HCT116 (cell line): ENCODE data around the gene TICAM1. TPM values are rescaled to one million over a fixed set of nuclear protein-coding genes. Genes with fewer than 3 reads are reported as not detected.

Source experiments
- ATAC-seq: fragments of 200-7000 bp; cut with Tn5 transposase; 2 replicates; pipeline ENCODE4 v1.9.1; 2020; ENCODE audit warnings: mild to moderate bottlenecking, moderate library complexity
- BruUV-seq: library from RNA; stranded (reverse); fragments of 400-500 nt; replicated peaks from 2 replicates; lab custom pipeline; 2021; lab: Mats Ljungman, UMichigan
- CTCF ChIA-PET: fragments of 300-600 bp; sonication (Branson Sonifier 250); formaldehyde crosslinking; loops from one replicate; lab custom pipeline; 2021; ENCODE audit warnings: antibody characterized with exemption; lab: Charles Lee
- POLR2A ChIA-PET: fragments of 300-600, 350-600 bp; sonication (Branson Sonifier 250); formaldehyde crosslinking; loops from one replicate; lab custom pipeline; 2021; ENCODE audit warnings: antibody characterized with exemption; lab: Charles Lee
- RAD21 ChIA-PET, 2 experiments: fragments of 300-600 bp; sonication (Branson Sonifier 250); formaldehyde crosslinking; loops; one replicate each; lab custom pipeline; 2023; ENCODE audit warnings: low total read pairs in 2 of 2; ENCODE audit not compliant: uncharacterized antibody in 2 of 2, unreplicated experiment in 2 of 2, low non-redundant PET in 1 of 2; lab: Charles Lee
- DNase-seq: peaks from one replicate; pipeline ENCODE4 v3.0.0-alpha.2; 2010; ENCODE audit warnings: low read depth, low spot score
- H2AFZ ChIP-seq: fragments of 200-600 bp; shearing (Covaris generic), sonication (generic); 2 replicates; pipeline ENCODE4 v1.6.1; 2017; ENCODE audit warnings: low read depth, mixed run types, mixed read lengths, antibody characterized with exemption, low read length; ENCODE audit not compliant: poor library complexity, severe bottlenecking
- H3K27ac ChIP-seq: 2 replicates; pipeline ENCODE4 v1.5.1; 2012; ENCODE audit warnings: low read depth, low read length
- H3K27me3 ChIP-seq: fragments of 200-600 bp; sonication (generic); 2 replicates; pipeline ENCODE4 v1.6.1; 2016; ENCODE audit warnings: mixed run types, low read length, mixed read lengths; ENCODE audit not compliant: insufficient read depth
- H3K36me3 ChIP-seq, 2 experiments: fragments of 200-500 bp in 1 of 2; fragments of 200-600 bp in 1 of 2; sonication (Bioruptor generic) in 1 of 2; sonication (generic) in 1 of 2; 2 replicates each; pipeline versions ENCODE4 v1.5.1 to v1.6.1; 2014 to 2016; ENCODE audit warnings: low read length in 2 of 2, inconsistent platforms in 1 of 2, mixed read lengths in 1 of 2, mixed run types in 1 of 2; ENCODE audit not compliant: insufficient read depth in 2 of 2, control insufficient read depth in 1 of 2
- H3K4me1 ChIP-seq, 2 experiments: fragments of 200-600 bp in 1 of 2; sonication (generic) in 1 of 2; 2 replicates each; pipeline versions ENCODE4 v1.5.1 to v1.6.1; 2012 to 2017; ENCODE audit warnings: low read length in 2 of 2, inconsistent platforms in 1 of 2, mild to moderate bottlenecking in 1 of 2, mixed read lengths in 1 of 2, mixed run types in 1 of 2, moderate library complexity in 1 of 2; ENCODE audit not compliant: insufficient read depth in 2 of 2, control insufficient read depth in 1 of 2
- H3K4me2 ChIP-seq: fragments of 200-600 bp; sonication (generic); 2 replicates; pipeline ENCODE4 v1.6.1; 2017; ENCODE audit warnings: mixed run types, low read length, mixed read lengths
- H3K4me3 ChIP-seq, 2 experiments: fragments of 200-600 bp in 1 of 2; sonication (generic) in 1 of 2; replicated peaks in 1 of 2; 2 replicates each; pipeline ENCODE4 v1.5.1; 2011 to 2016; ENCODE audit warnings: low read length in 2 of 2, control low read depth in 1 of 2, low read depth in 1 of 2, mild to moderate bottlenecking in 1 of 2, mixed read lengths in 1 of 2, mixed run types in 1 of 2
- H3K79me2 ChIP-seq: fragments of 200-600 bp; sonication (generic); 2 replicates; pipeline ENCODE4 v1.6.1; 2017; ENCODE audit warnings: mild to moderate bottlenecking, mixed run types, low read length, moderate library complexity, mixed read lengths; ENCODE audit not compliant: insufficient read depth
- H3K9ac ChIP-seq: fragments of 200-600 bp; sonication (generic); 2 replicates; pipeline ENCODE4 v1.6.1; 2016; ENCODE audit warnings: low read length, mixed read lengths
- H3K9me2 ChIP-seq: fragments of 200-600 bp; sonication (generic), shearing (Covaris generic); 2 replicates; pipeline ENCODE4 v1.6.1; 2017; ENCODE audit warnings: mixed run types, mild to moderate bottlenecking, moderate library complexity; ENCODE audit not compliant: insufficient read depth
- H3K9me3 ChIP-seq, 2 experiments: fragments of 200-500 bp in 1 of 2; fragments of 200-600 bp in 1 of 2; sonication (Bioruptor generic) in 1 of 2; sonication (generic) in 1 of 2; 2 replicates each; pipeline ENCODE4 v1.6.1; 2014 to 2017; ENCODE audit warnings: low read length in 2 of 2, mixed read lengths in 2 of 2, inconsistent platforms in 1 of 2, low read depth in 1 of 2, mild to moderate bottlenecking in 1 of 2, mixed run types in 1 of 2, moderate library complexity in 1 of 2; ENCODE audit not compliant: control insufficient read depth in 1 of 2, insufficient read depth in 1 of 2
- H4K20me1 ChIP-seq: fragments of 200-600 bp; sonication (generic), shearing (Covaris generic); 2 replicates; pipeline ENCODE4 v1.6.1; 2017; ENCODE audit warnings: mixed run types, mild to moderate bottlenecking, moderate library complexity; ENCODE audit not compliant: insufficient read depth
- POLR2A ChIP-seq: IDR thresholded peaks from 2 replicates; pipeline ENCODE4 v1.7.0; 2011; ENCODE audit warnings: borderline replicate concordance; ENCODE audit not compliant: insufficient read depth, insufficient read length; ENCODE audit errors: extremely low read depth
- POLR2AphosphoS5 ChIP-seq: IDR thresholded peaks from 2 replicates; pipeline ENCODE4 v1.6.1; 2011; ENCODE audit warnings: mild to moderate bottlenecking, low read depth, low read length, moderate library complexity
- SP1 ChIP-seq: IDR thresholded peaks from 2 replicates; pipeline ENCODE4 v1.6.1; 2012; ENCODE audit warnings: low read depth
- SRF ChIP-seq: IDR thresholded peaks from 2 replicates; pipeline ENCODE4 v1.6.1; 2012; ENCODE audit warnings: low read depth
- TCF7L2 ChIP-seq: IDR thresholded peaks from 2 replicates; pipeline ENCODE4 v1.7.0; 2011; ENCODE audit warnings: borderline replicate concordance, inconsistent platforms; ENCODE audit not compliant: insufficient read depth, insufficient read length; ENCODE audit errors: extremely low read depth
- ZFX ChIP-seq: fragments of 450-650 bp; IDR thresholded peaks from 2 replicates; pipeline ENCODE4 v1.6.1; 2017
- intact Hi-C: fragments of 100-400 bp; cut with micrococcal nuclease; formaldehyde crosslinking; loops from 2 replicates; pipeline ENCODE4 v1.10.0; 2022
- total RNA-seq: library from RNA; stranded (reverse); gene quantifications from one replicate; pipeline ENCODE4 v1.2.1, GENCODE V29; 2021; ENCODE audit not compliant: unreplicated experiment
- TF ChIP-seq, protein P1 (sequence below): IDR thresholded peaks from 2 replicates; pipeline ENCODE4 v1.6.1; 2012

The TICAM1 gene
- total RNA-seq, 1 experiment from 2014 or later, result 28.7 TPM

DNA sequence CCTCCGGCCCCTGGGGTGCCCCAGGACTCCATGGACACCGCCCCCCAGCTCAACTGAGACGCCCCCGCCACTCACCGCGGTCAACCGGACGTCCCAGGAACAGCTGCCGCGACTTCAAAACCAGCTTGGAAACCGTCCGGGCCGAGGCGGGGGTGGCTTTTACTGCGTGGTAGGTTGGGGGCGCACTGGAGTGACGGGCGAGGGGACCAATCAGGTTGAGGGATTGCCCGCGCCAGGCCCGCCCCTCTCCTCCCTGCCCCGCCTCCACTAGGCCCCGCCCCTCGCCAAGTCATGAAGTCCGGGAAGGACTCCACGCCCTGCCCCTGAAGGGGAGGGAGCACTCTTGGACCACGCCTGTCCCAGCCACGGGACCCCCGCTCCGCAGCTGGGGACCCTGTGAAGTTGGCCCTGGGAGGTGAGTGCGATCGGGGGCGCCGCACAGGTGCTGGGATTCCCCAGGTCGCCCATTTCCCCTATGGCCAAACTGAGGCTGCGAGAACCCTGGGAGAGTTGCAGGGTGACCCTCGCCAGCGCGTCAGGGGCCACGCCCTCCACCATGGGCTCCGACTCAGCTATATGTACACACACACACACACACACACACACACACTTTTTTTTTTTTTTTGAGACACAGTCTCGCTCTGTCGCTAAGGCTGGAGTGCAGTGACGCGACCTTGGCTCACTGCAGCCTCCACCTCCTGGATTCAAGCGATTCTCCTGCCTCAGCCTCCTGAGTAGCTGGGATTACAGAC lies 36.2 kb upstream of the TICAM1 start, which contains the start of gene PLIN3 (continued):
- TF ChIP-seq, protein P1, sequence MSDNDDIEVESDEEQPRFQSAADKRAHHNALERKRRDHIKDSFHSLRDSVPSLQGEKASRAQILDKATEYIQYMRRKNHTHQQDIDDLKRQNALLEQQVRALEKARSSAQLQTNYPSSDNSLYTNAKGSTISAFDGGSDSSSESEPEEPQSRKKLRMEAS, result peak; percentile 57
- TF ChIP-seq SRF (no peak), SP1 (peak; percentile 93)

GRCh38 chr19:4866595-4867424 lies 35.3 kb upstream of the TICAM1 start:
- BruUV-seq, result TSS peak; percentile 80
- intact Hi-C loops, result no loop called here
- Histone ChIP-seq H3K36me3 (peaks cover 0 to 15% of the 10 kb centered on the region in 2 experiments; a peak in 2 of 4 replicates), H3K9me2 (no peaks in the 10 kb centered on the region), H4K20me1 (no peaks in the 10 kb centered on the region; the same call in 1 of the 2 replicates), H3K4me3 (peak overlapping the region; percentile 94 to 96), H3K9ac (peak overlapping the region; percentile 94), H3K79me2 (peaks cover 55% of the 10 kb centered on the region), H3K27me3 (no peaks in the 10 kb centered on the region), H3K9me3 (no peaks in the 10 kb centered on the region), H3K27ac (peak overlapping the region; percentile 95), H2AFZ (no peak overlapping the region), H3K4me2 (peak overlapping the region; percentile 85), H3K4me1 (peaks cover 53 to 76% of the 10 kb centered on the region in 2 experiments)
- RAD21 ChIA-PET, result interaction anchor here (0.7 to 1.8 kb wide), 5 partner anchors 45 to 290 kb away, joined by 3 to 4 read pairs (median 4); no protein-coding TSS in a partner anchor
- ATAC-seq, result peak; percentile 17; the same call in 1 of the 2 replicates
- CTCF ChIA-PET, result interaction anchor here (1.0 to 8.1 kb wide), 6 partner anchors 14 to 164 kb away, joined by 3 to 32 read pairs (median 4); partner anchors contain the start of gene FEM1A
- POLR2A ChIA-PET, result interaction anchor here (0.6 to 5.7 kb wide), 15 partner anchors 10 to 395 kb away, joined by 3 to 54 read pairs (median 4); partner anchors contain the start of genes HDGFL2, KDM4B and UHRF1
- TF ChIP-seq POLR2A, result peak; percentile 10
- peak; percentile 56; the same call in 1 of the 2 replicates for TF ChIP-seq ZFX
- peak; percentile 14; the same call in 1 of the 2 replicates for TF ChIP-seq POLR2AphosphoS5
- no peak for TF ChIP-seq TCF7L2
- DNase-seq, result no peak
